Astrocyte (in vitro differentiated cells and primary cell): ENCODE data around the gene THYN1. TPM values are rescaled to one million over a fixed set of nuclear protein-coding genes. Genes with fewer than 3 reads are reported as not detected.
"Not testable (repeated sequence)": the region's sequence is repeated elsewhere in the genome, so short reads cannot be mapped to it uniquely, and the experiment has no call there.

Source experiments
- DNase-seq: peaks from one replicate; pipeline ENCODE4 v3.0.0-alpha.2; 2010; ENCODE audit warnings: low read depth
- FAIRE-seq: peaks from 2 replicates; lab custom pipeline; 2011; peaks lifted over from hg19 to GRCh38; lab: Jason Lieb, UNC
- H2AFZ ChIP-seq: 2 replicates; pipeline ENCODE4 v1.6.0; 2012; ENCODE audit warnings: low read depth, low read length, inconsistent platforms
- H3K27ac ChIP-seq: 2 replicates; pipeline ENCODE4 v1.5.1; 2011; ENCODE audit warnings: low read depth, low read length, inconsistent platforms
- H3K27me3 ChIP-seq: 2 replicates; pipeline ENCODE4 v1.6.0; 2011; ENCODE audit warnings: low read length, inconsistent platforms; ENCODE audit not compliant: insufficient read depth
- H3K36me3 ChIP-seq: 2 replicates; pipeline ENCODE4 v1.5.1; 2011; ENCODE audit warnings: low read length, inconsistent platforms; ENCODE audit not compliant: insufficient read depth
- H3K4me1 ChIP-seq: 2 replicates; pipeline ENCODE4 v1.5.1; 2011; ENCODE audit warnings: low read length, inconsistent platforms; ENCODE audit not compliant: insufficient read depth
- H3K4me2 ChIP-seq: 2 replicates; pipeline ENCODE4 v1.6.0; 2012; ENCODE audit warnings: low read length, inconsistent platforms
- H3K4me3 ChIP-seq: 2 replicates; pipeline ENCODE4 v1.5.1; 2011; ENCODE audit warnings: low read depth, mild to moderate bottlenecking, low read length, inconsistent platforms; ENCODE audit not compliant: insufficient read depth
- H3K79me2 ChIP-seq: 2 replicates; pipeline ENCODE4 v1.6.0; 2012; ENCODE audit warnings: mild to moderate bottlenecking, low read length, inconsistent platforms; ENCODE audit not compliant: insufficient read depth
- H3K9ac ChIP-seq: 2 replicates; pipeline ENCODE4 v1.6.0; 2012; ENCODE audit warnings: mild to moderate bottlenecking, low read length, inconsistent platforms
- H3K9me3 ChIP-seq: 2 replicates; pipeline ENCODE4 v1.5.1; 2012; ENCODE audit warnings: low read depth, mild to moderate bottlenecking, low read length, inconsistent platforms; ENCODE audit not compliant: insufficient read depth
- H4K20me1 ChIP-seq: 2 replicates; pipeline ENCODE4 v1.6.0; 2012; ENCODE audit warnings: low read length, inconsistent platforms; ENCODE audit not compliant: insufficient read depth
- H3K27ac Mint-ChIP-seq: one replicate; pipeline ENCODE4 v1.8.0; 2021; ENCODE audit warnings: mild to moderate bottlenecking, mixed read lengths; ENCODE audit not compliant: unreplicated experiment
- H3K27me3 Mint-ChIP-seq: one replicate; pipeline ENCODE4 v1.8.0; 2021; ENCODE audit warnings: low read depth, mixed read lengths; ENCODE audit not compliant: unreplicated experiment
- H3K36me3 Mint-ChIP-seq: one replicate; pipeline ENCODE4 v1.8.0; 2021; ENCODE audit warnings: low read depth, mixed read lengths; ENCODE audit not compliant: unreplicated experiment
- H3K4me1 Mint-ChIP-seq: one replicate; pipeline ENCODE4 v1.8.0; 2021; ENCODE audit warnings: low read depth, mixed read lengths; ENCODE audit not compliant: unreplicated experiment
- H3K4me3 Mint-ChIP-seq: one replicate; pipeline ENCODE4 v1.8.0; 2021; ENCODE audit warnings: mild to moderate bottlenecking, moderate library complexity, mixed read lengths; ENCODE audit not compliant: unreplicated experiment
- H3K9me3 Mint-ChIP-seq: one replicate; pipeline ENCODE4 v1.8.0; 2021; ENCODE audit warnings: mild to moderate bottlenecking, mixed read lengths; ENCODE audit not compliant: unreplicated experiment
- CTCF ChIP-seq: IDR thresholded peaks from 2 replicates; pipeline ENCODE4 v1.5.1; 2011; ENCODE audit warnings: low read depth, mild to moderate bottlenecking, inconsistent platforms, low read length, moderate library complexity; ENCODE audit not compliant: insufficient read depth
- EZH2 ChIP-seq: IDR thresholded peaks from 2 replicates; pipeline ENCODE4 v1.6.1; 2012; ENCODE audit warnings: mild to moderate bottlenecking, low read length, inconsistent platforms; ENCODE audit not compliant: insufficient read depth
- total RNA-seq: library from RNA; stranded (reverse); gene quantifications from 2 replicates; pipeline ENCODE4 v1.2.1, GENCODE V29; 2021

Gene THYN1
- total RNA-seq, 1 donor from 2014 or later: 30.5 TPM

- no peaks in the 10 kb centered on the region for H3K4me1 Mint-ChIP-seq
- no peak for DNase-seq
- FAIRE-seq: no peak
- Histone ChIP-seq H3K36me3 (peaks cover 17% of the 10 kb centered on the region), H3K79me2 (peaks cover 23% of the 10 kb centered on the region), H2AFZ (no peak overlapping the region), H3K27me3 (no peaks in the 10 kb centered on the region), H3K27ac (no peak overlapping the region), H3K4me1 (peaks cover 4% of the 10 kb centered on the region), H3K9ac (no peak overlapping the region), H3K4me3 (no peak overlapping the region), H3K9me3 (no peaks in the 10 kb centered on the region), H3K4me2 (no peak overlapping the region), H4K20me1 (peaks cover 32% of the 10 kb centered on the region)
- H3K4me3 Mint-ChIP-seq: no peak overlapping the region
- H3K9me3 Mint-ChIP-seq: no peaks in the 10 kb centered on the region
- H3K27me3 Mint-ChIP-seq: no peaks in the 10 kb centered on the region
- H3K27ac Mint-ChIP-seq: no peak overlapping the region
- no peak for TF ChIP-seq EZH2
- no peak for TF ChIP-seq CTCF
- peaks cover 17% of the 10 kb centered on the region for H3K36me3 Mint-ChIP-seq
These were observed 5.4 kb upstream of the THYN1 start for GRCh38 chr11:134258577-134258976.

GRCh38 chr11:134257101-134257500 lies 3.9 kb upstream of the THYN1 start:
- H3K4me1 Mint-ChIP-seq: peaks cover 4% of the 10 kb centered on the region
- Histone ChIP-seq H3K27ac (no peak overlapping the region), H3K9me3 (no peaks in the 10 kb centered on the region), H3K27me3 (no peaks in the 10 kb centered on the region), H4K20me1 (peaks cover 25% of the 10 kb centered on the region), H3K79me2 (peaks cover 25% of the 10 kb centered on the region), H3K4me1 (peaks cover 8% of the 10 kb centered on the region), H2AFZ (no peak overlapping the region), H3K9ac (no peak overlapping the region), H3K36me3 (peaks cover 17% of the 10 kb centered on the region), H3K4me3 (no peak overlapping the region), H3K4me2 (no peak overlapping the region)
- H3K9me3 Mint-ChIP-seq: no peaks in the 10 kb centered on the region
- FAIRE-seq: no peak
- no peak for DNase-seq
- H3K27ac Mint-ChIP-seq: no peak overlapping the region
- H3K36me3 Mint-ChIP-seq: peaks cover 17% of the 10 kb centered on the region
- TF ChIP-seq CTCF: no peak
- TF ChIP-seq EZH2: no peak
- H3K27me3 Mint-ChIP-seq: no peaks in the 10 kb centered on the region
- H3K4me3 Mint-ChIP-seq: no peak overlapping the region

GRCh38 chr11:134255184-134255561 lies 2.0 kb upstream of the THYN1 start:
- H3K27me3 ChIP-seq, H3K9me3 ChIP-seq, H3K27ac Mint-ChIP-seq, H3K4me2 ChIP-seq, H3K4me3 ChIP-seq, H2AFZ ChIP-seq, H3K9me3 Mint-ChIP-seq, DNase-seq, FAIRE-seq, H3K9ac ChIP-seq, H3K27me3 Mint-ChIP-seq, H3K27ac ChIP-seq, H3K4me1 Mint-ChIP-seq: not testable (repeated sequence)
- Mint-ChIP-seq H3K4me3 (peak overlapping the region; percentile 62), H3K36me3 (peaks cover 17% of the 10 kb centered on the region)
- Histone ChIP-seq H3K36me3 (peaks cover 14% of the 10 kb centered on the region), H4K20me1 (peaks cover 16% of the 10 kb centered on the region), H3K4me1 (peaks cover 10% of the 10 kb centered on the region), H3K79me2 (peaks cover 25% of the 10 kb centered on the region)
